ENCODE measurements around the gene GRIN3B.

- no peak for TF ChIP-seq CTCF (IDR thresholded peaks at IDR 0.05)
- TF ChIP-seq POLR2AphosphoS5 (IDR thresholded peaks at IDR 0.05; ENCODE audit: low read depth, low read length) = peak; percentile 30; the same call in 1 of the 2 replicates
- TF ChIP-seq RAD21 (IDR thresholded peaks at IDR 0.05; ENCODE audit: low read length) = no peak
- no peak for TF ChIP-seq NFIC (IDR thresholded peaks at IDR 0.05; ENCODE audit: borderline replicate concordance)
- TF ChIP-seq SMC3 (IDR thresholded peaks at IDR 0.05; ENCODE audit: low read depth, low read length) = no peak
- TF ChIP-seq EP300 (IDR thresholded peaks at IDR 0.05; ENCODE audit: borderline replicate concordance in 1 of 2, low read depth in 1 of 2, low read length in 1 of 2) = no peak
- TF ChIP-seq MAX (IDR thresholded peaks at IDR 0.05; ENCODE audit: low read depth) = peak; percentile 84; the same call in 1 of the 2 replicates
- TF ChIP-seq, protein P1, sequence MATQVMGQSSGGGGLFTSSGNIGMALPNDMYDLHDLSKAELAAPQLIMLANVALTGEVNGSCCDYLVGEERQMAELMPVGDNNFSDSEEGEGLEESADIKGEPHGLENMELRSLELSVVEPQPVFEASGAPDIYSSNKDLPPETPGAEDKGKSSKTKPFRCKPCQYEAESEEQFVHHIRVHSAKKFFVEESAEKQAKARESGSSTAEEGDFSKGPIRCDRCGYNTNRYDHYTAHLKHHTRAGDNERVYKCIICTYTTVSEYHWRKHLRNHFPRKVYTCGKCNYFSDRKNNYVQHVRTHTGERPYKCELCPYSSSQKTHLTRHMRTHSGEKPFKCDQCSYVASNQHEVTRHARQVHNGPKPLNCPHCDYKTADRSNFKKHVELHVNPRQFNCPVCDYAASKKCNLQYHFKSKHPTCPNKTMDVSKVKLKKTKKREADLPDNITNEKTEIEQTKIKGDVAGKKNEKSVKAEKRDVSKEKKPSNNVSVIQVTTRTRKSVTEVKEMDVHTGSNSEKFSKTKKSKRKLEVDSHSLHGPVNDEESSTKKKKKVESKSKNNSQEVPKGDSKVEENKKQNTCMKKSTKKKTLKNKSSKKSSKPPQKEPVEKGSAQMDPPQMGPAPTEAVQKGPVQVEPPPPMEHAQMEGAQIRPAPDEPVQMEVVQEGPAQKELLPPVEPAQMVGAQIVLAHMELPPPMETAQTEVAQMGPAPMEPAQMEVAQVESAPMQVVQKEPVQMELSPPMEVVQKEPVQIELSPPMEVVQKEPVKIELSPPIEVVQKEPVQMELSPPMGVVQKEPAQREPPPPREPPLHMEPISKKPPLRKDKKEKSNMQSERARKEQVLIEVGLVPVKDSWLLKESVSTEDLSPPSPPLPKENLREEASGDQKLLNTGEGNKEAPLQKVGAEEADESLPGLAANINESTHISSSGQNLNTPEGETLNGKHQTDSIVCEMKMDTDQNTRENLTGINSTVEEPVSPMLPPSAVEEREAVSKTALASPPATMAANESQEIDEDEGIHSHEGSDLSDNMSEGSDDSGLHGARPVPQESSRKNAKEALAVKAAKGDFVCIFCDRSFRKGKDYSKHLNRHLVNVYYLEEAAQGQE (IDR thresholded peaks at IDR 0.05; ENCODE audit: low read depth, low read length) = no peak
- peak; percentile 98 for TF ChIP-seq YY1 (IDR thresholded peaks at IDR 0.05; ENCODE audit: low read depth)
- TF ChIP-seq, protein P2, sequence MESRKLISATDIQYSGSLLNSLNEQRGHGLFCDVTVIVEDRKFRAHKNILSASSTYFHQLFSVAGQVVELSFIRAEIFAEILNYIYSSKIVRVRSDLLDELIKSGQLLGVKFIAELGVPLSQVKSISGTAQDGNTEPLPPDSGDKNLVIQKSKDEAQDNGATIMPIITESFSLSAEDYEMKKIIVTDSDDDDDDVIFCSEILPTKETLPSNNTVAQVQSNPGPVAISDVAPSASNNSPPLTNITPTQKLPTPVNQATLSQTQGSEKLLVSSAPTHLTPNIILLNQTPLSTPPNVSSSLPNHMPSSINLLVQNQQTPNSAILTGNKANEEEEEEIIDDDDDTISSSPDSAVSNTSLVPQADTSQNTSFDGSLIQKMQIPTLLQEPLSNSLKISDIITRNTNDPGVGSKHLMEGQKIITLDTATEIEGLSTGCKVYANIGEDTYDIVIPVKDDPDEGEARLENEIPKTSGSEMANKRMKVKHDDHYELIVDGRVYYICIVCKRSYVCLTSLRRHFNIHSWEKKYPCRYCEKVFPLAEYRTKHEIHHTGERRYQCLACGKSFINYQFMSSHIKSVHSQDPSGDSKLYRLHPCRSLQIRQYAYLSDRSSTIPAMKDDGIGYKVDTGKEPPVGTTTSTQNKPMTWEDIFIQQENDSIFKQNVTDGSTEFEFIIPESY (IDR thresholded peaks at IDR 0.05; ENCODE audit: borderline replicate concordance, low read depth) = no peak
- TF ChIP-seq RXRA (IDR thresholded peaks at IDR 0.05; ENCODE audit: borderline replicate concordance, low read depth) = no peak
- peak; percentile 77 for TF ChIP-seq MXI1 (IDR thresholded peaks at IDR 0.05; ENCODE audit: low read depth, low read length)
Measured at GRCh38 chr19:984165-984967, 15.9 kb upstream of the GRIN3B start, which contains the start of gene WDR18.
